ENCODE results near the gene ZNF532. TPM values are rescaled to one million over a fixed set of nuclear protein-coding genes. Genes with fewer than 3 reads are reported as not detected.

Gene ZNF532
- total RNA-seq, 4 donors from 2014 or later, result 98.7 to 125 (median 113) TPM

GRCh38 chr18:59008302-59008974, 143.8 kb downstream of the ZNF532 start:
- Histone ChIP-seq H3K9me3 (peaks cover 0 to 7% (median 0%) of the 10 kb centered on the region in 4 donors), H3K27ac (no peak overlapping the region), H3K4me1 (peaks cover 0 to 21% (median 10%) of the 10 kb centered on the region in 4 donors), H3K36me3 (no peaks in the 10 kb centered on the region), H3K4me3 (no peak overlapping the region), H3K27me3 (no peaks in the 10 kb centered on the region)
- WGBS, 2 donors, result 75 to 78% methylated on average over 13 of the region's 13 CpGs
- TF ChIP-seq POLR2A (IDR thresholded peaks at IDR 0.05) (no peak), CTCF (IDR thresholded peaks at IDR 0.05) (no peak), EP300 (IDR thresholded peaks at IDR 0.05) (no peak)
- DNase-seq (ENCODE audit: low spot score in 2 of 2), result no peak

GRCh38 chr18:59009846-59010245, 145.2 kb downstream of the ZNF532 start:
- no peak overlapping the region for H3K27ac ChIP-seq
- no peaks in the 10 kb centered on the region for H3K27me3 ChIP-seq
- DNase-seq (ENCODE audit: low spot score in 2 of 2), result no peak
- no peak overlapping the region for H3K4me3 ChIP-seq
- H3K4me1 ChIP-seq, result peaks cover 0 to 17% (median 8%) of the 10 kb centered on the region in 4 donors
- H3K9me3 ChIP-seq, result peaks cover 0 to 7% (median 0%) of the 10 kb centered on the region in 4 donors
- no peak for TF ChIP-seq POLR2A (IDR thresholded peaks at IDR 0.05)
- no peak for TF ChIP-seq CTCF (IDR thresholded peaks at IDR 0.05)
- no peak for TF ChIP-seq EP300 (IDR thresholded peaks at IDR 0.05)
- WGBS, 2 donors, result 96 to 100% methylated on average over 1 of the region's 1 CpG
- H3K36me3 ChIP-seq, result no peaks in the 10 kb centered on the region

GRCh38 chr18:59011289-59011688, 146.6 kb downstream of the ZNF532 start:
- Histone ChIP-seq H3K9me3 (peaks cover 0 to 5% (median 0%) of the 10 kb centered on the region in 4 donors), H3K27ac (no peak overlapping the region), H3K4me3 (no peak overlapping the region), H3K4me1 (peaks cover 0 to 8% (median 2%) of the 10 kb centered on the region in 4 donors), H3K27me3 (no peaks in the 10 kb centered on the region), H3K36me3 (no peaks in the 10 kb centered on the region)
- no peak for DNase-seq (ENCODE audit: low spot score in 2 of 2)
- WGBS, 2 donors, result 79 to 85% methylated on average over 4 of the region's 4 CpGs
- TF ChIP-seq POLR2A (IDR thresholded peaks at IDR 0.05), result no peak
- TF ChIP-seq CTCF (IDR thresholded peaks at IDR 0.05), result no peak
- TF ChIP-seq EP300 (IDR thresholded peaks at IDR 0.05), result no peak

- no peak for DNase-seq (ENCODE audit: low spot score in 2 of 2)
- WGBS, 2 donors, result 92 to 94% methylated on average over 5 of the region's 5 CpGs
- no peaks in the 10 kb centered on the region for H3K36me3 ChIP-seq
These were observed 147.1 kb downstream of the ZNF532 start for GRCh38 chr18:59011786-59012185.

More at GRCh38 chr18:59011786-59012185, 147.1 kb downstream of the ZNF532 start:
- H3K9me3 ChIP-seq, result no peaks in the 10 kb centered on the region
- no peak for TF ChIP-seq POLR2A (IDR thresholded peaks at IDR 0.05)
- TF ChIP-seq EP300 (IDR thresholded peaks at IDR 0.05), result no peak
- no peak for TF ChIP-seq CTCF (IDR thresholded peaks at IDR 0.05)
- no peak overlapping the region for H3K4me3 ChIP-seq
- no peak overlapping the region for H3K27ac ChIP-seq
- peaks cover 0 to 8% (median 2%) of the 10 kb centered on the region in 4 donors for H3K4me1 ChIP-seq
- no peaks in the 10 kb centered on the region for H3K27me3 ChIP-seq

Measured in tibial nerve (tissue), 4 donors.